Epithelial cell of proximal tubule (primary cell): ENCODE results near the gene ZFHX3. TPM values are rescaled to one million over a fixed set of nuclear protein-coding genes. Genes with fewer than 3 reads are reported as not detected.

Experiments used
- DNase-seq: peaks from one replicate; pipeline ENCODE4 v3.0.0-alpha.2; 2011; ENCODE audit warnings: low read depth
- H3K4me3 ChIP-seq: 2 replicates; pipeline ENCODE4 v1.5.1; 2011; ENCODE audit warnings: low read depth, mild to moderate bottlenecking, low read length
- total RNA-seq: library from RNA; depleted of rRNA; stranded (reverse); fragments of >200 nt; gene quantifications from 2 replicates; pipeline ENCODE4 v1.2.3, GENCODE V29; 2015
- TF ChIP-seq, protein P1 (sequence below): conservative IDR thresholded peaks from 2 replicates; pipeline ENCODE4 v1.5.1; 2012; ENCODE audit warnings: low read depth, mild to moderate bottlenecking, low read length

ZFHX3 gene
- total RNA-seq, 1 donor from 2014 or later = 9.6 TPM

DNA sequence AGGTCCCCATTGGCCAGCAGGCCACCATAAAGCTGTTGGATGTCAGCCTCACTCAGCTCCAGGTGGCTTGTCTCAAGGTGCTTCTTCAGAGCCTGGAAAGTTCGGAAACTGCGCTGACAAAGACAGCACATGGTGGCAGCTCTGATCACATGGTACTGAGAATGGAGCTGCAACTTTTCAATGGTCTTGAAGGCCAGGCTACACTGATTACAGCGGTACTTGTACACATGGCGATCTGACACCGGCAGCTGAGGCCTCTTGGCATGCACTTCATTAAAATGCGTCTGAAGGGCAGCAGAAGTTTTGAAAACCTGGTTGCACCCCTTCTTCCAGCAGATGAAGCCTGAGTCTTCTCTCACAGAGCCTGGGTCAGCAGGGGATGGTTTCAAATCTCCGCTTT is 249.7 kb downstream of the ZFHX3 start:
- TF ChIP-seq, protein P1, sequence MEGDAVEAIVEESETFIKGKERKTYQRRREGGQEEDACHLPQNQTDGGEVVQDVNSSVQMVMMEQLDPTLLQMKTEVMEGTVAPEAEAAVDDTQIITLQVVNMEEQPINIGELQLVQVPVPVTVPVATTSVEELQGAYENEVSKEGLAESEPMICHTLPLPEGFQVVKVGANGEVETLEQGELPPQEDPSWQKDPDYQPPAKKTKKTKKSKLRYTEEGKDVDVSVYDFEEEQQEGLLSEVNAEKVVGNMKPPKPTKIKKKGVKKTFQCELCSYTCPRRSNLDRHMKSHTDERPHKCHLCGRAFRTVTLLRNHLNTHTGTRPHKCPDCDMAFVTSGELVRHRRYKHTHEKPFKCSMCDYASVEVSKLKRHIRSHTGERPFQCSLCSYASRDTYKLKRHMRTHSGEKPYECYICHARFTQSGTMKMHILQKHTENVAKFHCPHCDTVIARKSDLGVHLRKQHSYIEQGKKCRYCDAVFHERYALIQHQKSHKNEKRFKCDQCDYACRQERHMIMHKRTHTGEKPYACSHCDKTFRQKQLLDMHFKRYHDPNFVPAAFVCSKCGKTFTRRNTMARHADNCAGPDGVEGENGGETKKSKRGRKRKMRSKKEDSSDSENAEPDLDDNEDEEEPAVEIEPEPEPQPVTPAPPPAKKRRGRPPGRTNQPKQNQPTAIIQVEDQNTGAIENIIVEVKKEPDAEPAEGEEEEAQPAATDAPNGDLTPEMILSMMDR = no peak
- no peak for DNase-seq
- no peak overlapping the region for H3K4me3 ChIP-seq

DNA sequence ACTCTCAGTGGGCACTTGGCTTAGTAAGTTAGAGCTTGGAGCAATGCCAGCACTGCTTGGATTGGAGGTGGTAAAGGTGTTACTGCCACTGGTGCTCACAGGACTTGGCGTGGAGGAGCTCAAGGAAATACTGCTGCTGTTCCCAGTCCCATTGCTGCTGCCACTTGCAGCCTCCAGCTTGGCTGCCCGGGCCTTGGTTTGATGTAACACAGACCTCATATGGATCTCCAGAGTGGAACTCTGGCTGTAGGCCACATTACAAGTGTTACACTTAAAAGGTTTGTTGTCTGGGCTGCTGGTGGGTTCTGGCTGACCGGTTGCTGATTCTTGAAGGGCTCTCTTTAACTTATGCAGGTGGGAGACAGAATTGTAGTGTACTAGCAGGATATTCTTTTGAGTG is 250.3 kb downstream of the ZFHX3 start:
- TF ChIP-seq, protein P1 = no peak
- DNase-seq = no peak
- H3K4me3 ChIP-seq = no peak overlapping the region

DNA sequence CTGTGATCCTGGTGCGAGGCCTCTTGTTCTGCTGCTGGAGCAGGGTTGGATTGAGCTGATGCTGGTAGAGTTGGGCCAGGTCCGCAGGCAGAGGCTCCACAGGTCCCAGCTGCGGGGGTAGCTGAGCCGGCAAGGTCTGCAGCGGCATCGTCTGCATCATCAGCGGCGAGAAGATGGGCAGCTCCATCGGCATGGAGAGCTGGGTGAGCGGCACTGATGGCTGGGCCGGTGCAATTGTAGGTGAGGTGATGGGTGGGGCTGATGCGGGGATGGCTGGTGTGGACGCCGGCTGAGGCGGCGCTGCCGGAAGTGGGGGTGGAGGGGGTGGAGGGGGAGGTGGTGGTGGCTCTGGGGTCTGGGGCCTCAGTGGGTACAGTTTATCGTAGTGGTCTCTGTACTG is 251.7 kb downstream of the ZFHX3 start:
- TF ChIP-seq, protein P1 = no peak
- no peak overlapping the region for H3K4me3 ChIP-seq
- no peak for DNase-seq

DNA sequence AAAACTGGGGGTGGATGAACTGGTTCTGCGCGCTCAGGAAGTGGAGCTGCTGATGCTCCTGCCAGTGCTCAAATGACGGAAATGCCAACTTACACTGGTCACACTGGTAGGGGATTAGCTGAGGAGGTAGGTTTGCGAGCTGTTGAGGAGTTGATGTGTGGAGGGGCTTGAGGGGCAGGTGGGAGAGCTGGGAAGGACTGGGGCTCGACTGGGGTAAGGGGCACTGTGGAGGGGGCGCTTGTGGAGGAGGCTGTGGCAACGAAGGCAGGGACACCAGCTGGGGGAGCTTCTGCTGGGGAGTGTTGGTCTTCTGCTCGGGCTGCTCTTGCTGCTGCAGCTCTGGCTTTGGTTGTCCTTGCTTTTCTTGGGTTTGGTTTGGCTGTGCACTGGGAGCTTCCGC is 252.9 kb downstream of the ZFHX3 start:
- TF ChIP-seq, protein P1 = no peak
- no peak for DNase-seq
- H3K4me3 ChIP-seq = no peak overlapping the region

DNA sequence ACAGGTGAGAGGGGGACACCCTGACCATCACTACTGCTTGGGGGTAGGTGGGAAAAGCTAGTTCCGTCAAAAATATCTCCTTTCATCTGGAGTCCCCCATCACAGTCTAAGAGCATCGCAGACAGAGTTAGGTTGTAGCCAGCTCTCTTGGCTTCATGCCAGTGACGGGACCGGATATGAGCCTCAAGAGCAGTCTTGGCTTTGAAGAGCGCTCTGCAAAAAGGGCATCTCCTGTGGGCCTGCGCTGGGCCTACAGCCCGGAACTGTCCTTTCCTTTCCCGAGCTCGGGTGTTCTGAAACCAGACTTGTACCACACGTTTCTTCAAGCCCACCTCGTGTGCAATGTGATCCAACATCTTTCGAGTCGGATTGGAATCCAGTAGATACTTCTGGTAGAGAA is 253.6 kb downstream of the ZFHX3 start:
- TF ChIP-seq, protein P1 = no peak
- no peak overlapping the region for H3K4me3 ChIP-seq
- DNase-seq = no peak

DNA sequence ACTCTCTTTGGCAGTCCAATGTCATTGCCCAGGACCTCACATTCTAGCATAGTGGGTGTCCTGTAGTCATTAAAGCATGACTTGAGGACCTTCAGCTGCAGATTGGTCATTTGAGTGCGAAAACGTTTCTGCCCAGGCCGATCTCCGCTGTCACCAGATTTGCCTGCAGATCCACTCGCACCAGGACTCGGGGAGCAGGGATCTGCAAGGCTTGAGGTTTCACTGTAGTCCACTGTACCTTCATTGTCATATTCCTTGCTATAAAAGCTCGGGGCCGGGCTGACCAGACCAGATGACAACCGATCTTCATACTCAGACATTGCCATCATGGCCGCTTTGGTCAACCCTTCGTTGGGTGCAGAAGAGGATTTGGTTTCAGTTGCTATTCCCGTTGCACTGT is 254.2 kb downstream of the ZFHX3 start:
- no peak for DNase-seq
- TF ChIP-seq, protein P1 = no peak
- H3K4me3 ChIP-seq = no peak overlapping the region

DNA sequence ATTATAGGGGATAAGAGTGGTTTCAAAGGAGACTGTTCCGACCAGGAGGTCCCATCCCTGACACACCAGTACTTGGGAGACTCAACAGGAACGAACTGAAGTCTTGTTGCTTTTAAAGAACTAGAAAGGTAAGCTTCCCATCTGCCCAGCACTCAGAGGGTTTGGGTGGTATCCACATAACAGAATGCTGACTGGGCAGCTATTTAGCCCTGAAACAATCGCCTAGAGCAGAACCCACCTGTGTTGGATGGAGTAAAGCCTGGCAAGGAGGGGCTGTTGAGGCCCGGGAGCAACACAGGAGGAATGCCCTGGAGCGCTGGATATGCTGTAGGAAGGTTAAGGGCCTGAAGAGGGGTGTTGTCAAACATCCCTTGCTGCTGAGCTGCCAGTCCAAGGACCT is 254.9 kb downstream of the ZFHX3 start:
- TF ChIP-seq, protein P1 = no peak
- H3K4me3 ChIP-seq = no peak overlapping the region
- DNase-seq = no peak
